AG09319 (cell line): Measurements from ENCODE around the gene RBM4.
A peak's percentile ranks its signal among the peaks of the same experiment; 100 is the strongest.

Source experiments
- DNase-seq: peaks from one replicate; pipeline ENCODE4 v3.0.0-alpha.2; 2010; ENCODE audit warnings: low read depth; ENCODE audit errors: extremely low read depth
- CTCF ChIP-seq: IDR thresholded peaks from 2 replicates; pipeline ENCODE4 v1.5.1; 2011; ENCODE audit warnings: low read depth, mild to moderate bottlenecking, inconsistent platforms, low read length, moderate library complexity

The RBM4 gene

GRCh38 chr11:66692871-66693331 lies 54.4 kb downstream of the RBM4 start:
- no peak for TF ChIP-seq CTCF
- DNase-seq = no peak

- TF ChIP-seq CTCF = no peak
- DNase-seq = no peak
These were observed 55.0 kb downstream of the RBM4 start for GRCh38 chr11:66693356-66694055.

GRCh38 chr11:66694056-66694410 lies 55.5 kb downstream of the RBM4 start:
- no peak for DNase-seq
- TF ChIP-seq CTCF = no peak

- DNase-seq = peak; percentile 95
- TF ChIP-seq CTCF = peak; percentile 97
These were observed 56.3 kb downstream of the RBM4 start for GRCh38 chr11:66694732-66695207.
